Activated T-cell treated with anti-CD3 and anti-CD28 coated beads for 24 hours (primary cell): Measurements from ENCODE around the gene DST.

ENCODE experiments used
- DNase-seq: peaks from one replicate; pipeline ENCODE4 v3.0.0-alpha.2; 2020; ENCODE audit warnings: low read depth

DST gene

GRCh38 chr6:56624046-56624727 is 18.5 kb downstream of the DST start:
- DNase-seq, result no peak

- no peak for DNase-seq
These were observed 22.3 kb downstream of the DST start for GRCh38 chr6:56620229-56620868.

DNA sequence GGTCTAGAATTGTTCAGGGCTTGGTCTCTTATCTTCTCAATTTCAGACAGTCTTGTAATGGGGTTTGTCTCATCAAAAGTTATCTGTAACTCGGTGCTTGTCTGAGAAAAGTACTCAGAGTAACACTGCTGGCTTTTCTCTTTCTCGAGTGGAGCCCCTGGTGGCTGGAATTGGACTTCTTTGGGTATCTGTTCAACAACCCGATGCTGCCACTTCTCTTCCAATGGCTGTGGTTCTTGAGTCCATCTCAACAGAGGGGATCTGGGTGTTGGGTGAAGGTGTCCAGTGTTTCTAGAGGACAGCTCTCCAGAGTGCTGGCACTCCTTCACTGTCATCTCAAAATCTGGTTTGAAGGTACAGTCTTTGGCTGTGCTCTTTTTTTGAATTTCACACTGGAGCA is 24.6 kb downstream of the DST start:
- DNase-seq, result no peak

DNA sequence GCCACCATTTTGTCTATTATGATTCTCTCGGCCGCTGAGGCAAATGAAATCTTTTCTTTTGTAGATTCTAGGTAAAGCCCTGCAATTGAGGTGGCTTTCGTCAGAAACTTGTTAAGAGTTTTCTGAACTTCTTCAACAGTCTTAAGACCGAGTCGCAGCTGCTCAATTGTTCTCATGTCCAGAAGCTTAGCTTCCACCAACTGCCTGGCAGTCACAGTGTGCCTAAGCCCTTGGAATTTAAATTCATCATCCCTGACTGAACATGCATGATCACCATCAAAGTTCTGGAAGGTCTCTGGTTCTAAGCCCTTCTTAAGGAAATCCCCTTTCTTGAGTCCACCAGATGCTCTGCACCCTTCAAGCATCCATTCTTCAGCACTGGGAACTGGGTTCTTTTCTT is 25.7 kb downstream of the DST start:
- no peak for DNase-seq

GRCh38 chr6:56613247-56613851 is 29.3 kb downstream of the DST start:
- no peak for DNase-seq

DNA sequence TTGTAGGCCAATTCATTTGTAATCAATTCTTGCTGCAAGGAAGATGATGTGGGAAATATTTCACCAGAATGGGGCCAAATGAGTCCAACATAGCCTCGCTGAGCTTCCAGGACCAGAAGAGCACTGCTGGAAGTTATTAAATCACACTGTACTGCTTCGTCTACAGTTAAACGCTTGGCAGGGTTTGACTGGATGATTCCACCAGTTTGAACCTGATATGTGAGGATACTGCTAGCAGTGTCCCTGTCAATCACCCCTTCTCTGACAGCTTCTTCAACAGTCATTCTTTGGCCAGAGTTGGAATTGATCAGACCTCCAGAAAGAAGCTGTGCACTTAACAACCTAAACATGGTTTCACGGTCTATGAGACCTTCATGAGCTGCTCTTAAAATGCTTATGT is 34.4 kb downstream of the DST start:
- DNase-seq, result no peak

GRCh38 chr6:56607111-56607752 is 35.5 kb downstream of the DST start:
- DNase-seq, result no peak

DNA sequence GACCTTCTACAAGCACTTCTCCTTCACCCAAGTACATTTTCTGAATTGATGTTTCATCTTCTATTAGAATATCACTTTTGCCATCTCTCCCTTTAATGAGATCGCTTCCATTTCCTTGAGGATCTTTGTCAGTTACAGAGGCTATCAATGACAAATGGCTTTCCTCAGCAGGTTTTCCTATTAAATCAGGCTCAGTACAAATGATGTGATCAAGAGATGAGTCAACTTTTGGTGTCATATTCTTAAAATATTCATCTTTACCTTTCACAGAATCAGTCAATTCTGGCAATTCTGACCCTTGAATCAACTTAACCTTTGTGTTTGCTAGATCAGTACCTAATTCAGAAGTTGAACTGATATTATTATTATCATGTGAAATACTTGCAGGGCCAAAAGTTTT is 37.3 kb downstream of the DST start:
- no peak for DNase-seq

DNA sequence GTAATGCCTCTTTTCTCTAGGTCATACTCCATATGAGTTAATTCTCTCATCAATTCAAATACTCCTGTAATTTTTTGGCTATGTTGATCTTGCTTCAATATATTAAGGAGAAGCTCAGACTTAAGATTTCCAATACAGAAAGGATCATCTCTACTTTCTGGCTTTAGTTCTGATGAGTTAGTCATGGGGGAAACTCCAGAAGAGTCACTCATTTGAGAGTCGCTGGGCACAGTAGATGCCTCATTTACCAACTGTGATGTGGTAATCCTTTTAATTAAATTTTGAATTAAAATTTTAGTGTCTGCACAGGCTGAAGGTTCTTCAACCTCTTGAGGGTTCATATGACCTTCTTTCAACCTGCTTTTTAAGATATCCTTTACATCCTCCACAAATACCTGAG is 38.5 kb downstream of the DST start:
- no peak for DNase-seq

- DNase-seq, result no peak
These were observed 41.3 kb downstream of the DST start for GRCh38 chr6:56601390-56601789.

DNA sequence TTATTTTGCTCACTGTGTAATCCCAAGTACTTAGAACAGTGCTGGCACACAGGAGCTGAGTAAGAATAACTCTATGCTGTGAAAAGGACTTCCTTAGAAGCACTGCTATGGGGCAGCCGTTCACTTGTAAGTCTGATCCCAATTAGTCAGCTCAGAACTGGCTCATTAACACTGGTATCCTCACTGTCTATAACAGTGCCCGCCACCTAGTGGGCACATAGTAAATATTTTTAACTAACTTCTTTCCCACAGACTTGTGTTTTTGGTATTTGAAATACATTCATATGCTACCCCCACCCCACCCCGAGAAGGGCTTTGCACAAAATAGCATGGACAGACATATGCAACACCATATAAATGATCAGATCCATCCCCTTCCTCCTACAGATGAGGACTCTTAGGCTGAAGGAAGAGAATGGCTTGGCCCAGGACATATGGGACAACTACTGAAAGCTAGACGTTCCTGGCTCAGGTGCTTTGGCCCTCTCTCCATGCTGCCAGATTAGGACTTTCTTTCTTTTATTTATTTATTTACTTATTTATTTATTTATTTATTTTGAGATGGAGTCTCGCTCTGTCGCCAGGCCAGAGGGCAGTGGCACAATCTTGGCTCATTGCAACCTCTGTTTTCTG is 47.1 kb downstream of the DST start:
- DNase-seq, result peak; percentile 43

DNA sequence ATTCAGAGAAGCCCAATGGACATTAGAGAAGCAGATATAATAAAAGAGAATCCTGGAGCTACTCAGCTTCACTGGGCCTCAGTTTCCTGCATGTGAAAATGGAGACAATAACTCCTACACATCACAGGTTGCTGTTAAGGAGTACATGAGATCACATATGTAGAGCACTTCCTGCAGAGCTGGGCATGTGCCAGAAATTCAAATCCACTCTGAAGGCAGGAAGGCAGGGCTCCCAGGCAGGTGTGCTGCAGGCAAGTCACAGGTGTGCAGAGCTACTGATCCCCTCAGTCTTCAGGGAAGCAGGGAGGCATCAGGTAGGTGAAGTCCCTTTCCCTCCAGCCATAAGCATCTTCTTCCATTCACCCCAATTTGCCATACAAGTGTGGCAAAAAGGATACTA is 48.0 kb downstream of the DST start:
- DNase-seq, result no peak

DNA sequence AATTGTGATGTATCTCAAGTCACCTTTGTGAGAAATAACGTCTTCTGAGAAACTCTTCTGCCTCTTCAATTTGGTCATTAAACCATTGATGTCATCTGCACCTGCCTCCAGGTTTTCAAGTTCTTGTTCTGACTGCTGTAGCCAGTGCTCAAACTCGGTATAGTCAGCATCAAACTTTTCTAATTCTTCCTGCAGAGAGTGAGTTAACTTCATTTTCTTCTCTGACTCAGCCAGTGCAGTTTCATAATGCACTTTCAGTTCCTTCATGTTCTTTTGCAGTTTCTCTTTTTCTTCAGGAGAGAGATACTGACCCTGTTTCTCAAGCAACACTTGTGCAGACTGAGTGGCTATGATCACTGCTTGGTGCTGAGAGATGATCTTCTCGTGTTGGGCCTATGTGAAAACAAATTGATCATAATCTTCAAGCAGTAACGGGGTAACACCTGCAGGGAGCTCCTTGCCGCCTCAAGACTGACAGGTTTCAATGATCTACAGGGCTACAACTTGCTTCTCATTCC is 48.8 kb downstream of the DST start:
- DNase-seq, result peak; percentile 16

DNA sequence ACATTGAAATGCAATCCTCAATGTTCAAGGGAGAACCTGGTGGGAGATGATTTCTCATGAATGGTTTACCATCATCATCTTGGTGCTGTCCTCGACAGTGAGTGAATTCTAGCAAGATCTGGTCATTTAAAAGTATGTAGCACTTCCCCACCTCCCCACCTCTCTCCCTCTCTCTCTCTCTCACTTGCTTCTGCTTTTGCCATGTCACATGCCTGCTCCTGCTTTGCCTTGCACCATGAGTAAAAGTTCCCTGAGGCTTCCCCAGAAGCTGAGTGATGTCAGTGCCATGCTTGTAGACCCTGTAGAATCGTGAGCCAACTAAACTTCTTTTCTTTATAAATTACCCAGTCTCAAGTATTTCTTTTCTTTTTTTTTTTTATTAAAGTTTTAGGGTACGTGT is 60.5 kb downstream of the DST start:
- no peak for DNase-seq

- DNase-seq, result no peak
These were observed 61.3 kb downstream of the DST start for GRCh38 chr6:56581296-56581925.

DNA sequence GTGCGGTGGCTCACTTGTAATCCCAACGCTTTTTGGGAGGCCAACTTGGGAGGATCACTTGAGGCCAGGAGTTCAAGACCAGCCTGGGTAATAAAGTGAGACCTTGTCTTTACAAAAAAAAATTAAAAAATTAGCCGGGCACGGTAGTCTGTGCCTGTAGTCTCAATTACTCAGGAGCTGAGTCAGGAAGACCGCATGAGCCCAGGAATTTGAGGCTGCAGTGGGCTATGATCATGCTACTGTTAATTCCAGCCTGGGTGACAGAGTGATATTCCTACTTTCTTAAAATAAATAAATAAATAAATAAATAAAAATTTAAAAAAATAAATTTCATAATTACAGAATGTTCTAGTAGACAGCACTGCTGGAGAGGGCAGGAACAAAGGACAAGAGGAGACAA is 62.4 kb downstream of the DST start:
- no peak for DNase-seq

DNA sequence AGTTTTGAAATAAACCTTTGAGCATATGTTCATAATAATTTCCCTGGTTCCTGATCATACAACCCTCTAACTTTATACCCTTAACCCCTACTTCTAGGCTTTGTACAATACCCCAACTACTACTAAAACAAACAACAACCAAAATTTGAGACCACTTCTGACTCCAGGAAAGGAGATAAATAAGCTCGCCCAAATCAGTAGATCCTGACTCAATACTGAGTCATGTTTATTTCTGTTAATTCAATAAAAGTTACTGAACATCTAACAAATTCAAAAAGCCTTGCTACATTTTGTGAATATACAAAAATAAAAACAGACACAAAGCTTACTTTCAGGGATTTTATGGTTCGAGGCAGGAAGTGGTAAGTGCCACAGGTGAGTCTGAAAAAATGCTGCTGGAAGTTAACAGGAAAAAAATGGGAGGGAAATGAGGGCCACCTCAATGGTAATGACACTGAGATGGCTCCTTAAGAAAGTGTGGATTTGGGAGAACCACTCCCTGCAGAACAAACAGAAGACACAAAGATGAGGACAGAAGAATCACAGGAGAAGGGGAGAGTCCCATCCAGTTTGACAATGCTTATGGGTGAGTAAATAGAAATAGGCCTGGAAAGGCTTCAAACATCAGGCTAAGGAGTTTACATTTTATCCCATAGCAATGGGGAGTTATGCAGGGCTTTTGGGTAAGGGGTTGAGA is 63.4 kb downstream of the DST start:
- DNase-seq, result no peak

GRCh38 chr6:56575736-56576135 is 67.0 kb downstream of the DST start:
- DNase-seq, result no peak

DNA sequence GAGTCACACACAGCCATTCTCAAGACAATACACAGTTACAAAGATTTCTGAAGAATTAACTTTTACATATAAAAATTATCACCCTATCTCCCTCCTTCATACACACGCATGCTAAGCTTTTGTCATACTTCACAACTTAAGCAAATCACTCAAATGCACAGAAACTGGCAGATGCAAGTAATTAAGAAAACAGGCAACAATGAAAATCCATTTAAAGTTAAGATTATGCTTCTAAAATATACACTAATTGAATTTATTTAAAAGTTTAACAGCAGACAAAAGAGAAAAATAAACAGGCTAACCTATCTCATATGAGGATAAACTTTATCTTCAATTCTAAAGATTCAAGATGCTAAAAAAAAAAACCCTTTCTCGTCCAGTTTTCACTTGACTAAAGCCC is 68.4 kb downstream of the DST start:
- no peak for DNase-seq

DNA sequence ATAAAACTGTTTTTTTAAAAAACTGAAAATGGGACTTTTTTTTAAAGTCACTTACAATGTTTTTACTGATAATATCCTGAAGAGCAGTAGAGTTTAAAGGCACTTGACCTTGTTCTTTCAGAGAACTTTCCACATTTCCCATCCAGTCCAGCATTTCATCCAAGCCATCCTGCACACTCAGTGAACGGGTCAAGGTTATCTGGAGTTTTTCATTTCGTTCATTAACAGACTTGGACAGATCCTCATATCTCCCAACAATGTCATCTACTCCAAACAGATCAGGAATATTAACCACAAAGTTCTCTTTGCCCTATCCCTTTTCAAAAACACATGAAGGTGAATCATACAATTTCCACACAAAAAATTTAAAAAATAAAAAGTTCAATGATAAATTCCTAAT is 69.1 kb downstream of the DST start:
- no peak for DNase-seq

DNA sequence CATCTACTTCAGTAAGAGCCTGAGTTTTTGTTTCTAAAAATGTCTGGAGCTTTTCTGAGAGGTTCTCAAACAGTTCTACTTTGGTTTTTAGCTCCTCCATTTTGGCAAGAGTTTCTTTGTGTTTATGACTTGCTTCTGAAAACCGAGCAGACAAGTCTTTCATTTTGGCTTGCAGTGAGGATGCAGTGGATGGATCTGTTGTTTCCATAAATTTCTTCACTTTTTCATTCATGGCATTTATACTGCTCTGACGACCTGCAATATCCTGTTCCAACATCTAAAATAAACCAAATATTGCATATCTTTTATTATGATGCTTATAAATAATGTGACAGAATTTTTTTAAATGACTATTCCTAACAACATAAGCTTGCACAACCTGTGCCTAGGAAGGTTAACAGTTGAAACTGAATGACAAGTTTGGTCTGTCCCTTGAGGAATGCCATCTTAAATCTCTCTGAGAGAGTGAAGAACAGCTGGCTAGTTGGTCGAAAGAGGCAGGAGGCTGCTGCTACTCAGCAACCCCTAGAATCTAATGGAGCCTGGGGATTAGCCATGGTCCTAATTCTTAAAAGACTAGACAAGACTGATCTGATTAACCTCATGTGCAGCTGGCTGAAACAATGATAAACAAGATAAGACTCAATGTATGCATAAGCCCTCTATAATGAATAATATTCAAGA is 69.8 kb downstream of the DST start:
- no peak for DNase-seq
